ENCODE measurements around the gene GPR107.
A peak's percentile ranks its signal among the peaks of the same experiment; 100 is the strongest.

Gene GPR107

DNA sequence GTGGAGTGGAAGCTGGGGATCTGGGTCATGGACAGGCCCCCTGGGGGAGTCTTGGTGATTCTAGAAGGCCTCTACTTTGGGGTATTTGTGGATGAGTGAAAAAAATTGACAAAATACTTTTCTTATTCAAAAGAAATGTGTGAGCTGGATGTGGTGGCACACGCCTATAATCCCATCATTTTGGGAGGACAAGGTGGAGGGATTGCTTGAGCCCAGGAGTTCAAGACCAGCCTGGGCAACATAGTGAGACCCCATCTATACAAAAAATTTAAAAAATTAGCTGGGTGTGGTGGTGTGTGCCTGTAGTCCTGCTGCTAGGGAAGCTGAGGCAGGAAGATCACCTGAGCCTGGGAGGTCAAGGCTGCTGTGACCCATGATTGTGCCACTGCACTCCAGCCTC, 111.9 kb downstream of the GPR107 start:
- DNase-seq, result no peak

DNA sequence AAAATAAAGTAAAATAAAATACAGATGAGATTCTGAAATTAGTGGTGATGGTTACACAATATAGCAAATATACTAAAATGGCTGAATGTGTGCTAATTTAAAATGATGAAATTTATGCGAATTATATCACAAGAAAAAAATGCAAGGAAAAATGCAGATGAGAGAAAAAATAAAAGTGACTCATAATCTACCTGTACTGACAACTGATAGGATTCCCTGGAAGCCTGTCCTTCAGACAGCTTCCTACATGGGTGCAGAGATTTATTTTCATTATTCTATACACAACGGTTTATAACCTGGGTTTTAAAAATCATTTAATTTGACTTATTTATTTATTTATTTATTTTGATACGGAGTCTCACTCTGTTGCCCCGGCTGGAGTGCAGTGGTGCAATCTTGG, 112.7 kb downstream of the GPR107 start:
- no peak for DNase-seq

DNA sequence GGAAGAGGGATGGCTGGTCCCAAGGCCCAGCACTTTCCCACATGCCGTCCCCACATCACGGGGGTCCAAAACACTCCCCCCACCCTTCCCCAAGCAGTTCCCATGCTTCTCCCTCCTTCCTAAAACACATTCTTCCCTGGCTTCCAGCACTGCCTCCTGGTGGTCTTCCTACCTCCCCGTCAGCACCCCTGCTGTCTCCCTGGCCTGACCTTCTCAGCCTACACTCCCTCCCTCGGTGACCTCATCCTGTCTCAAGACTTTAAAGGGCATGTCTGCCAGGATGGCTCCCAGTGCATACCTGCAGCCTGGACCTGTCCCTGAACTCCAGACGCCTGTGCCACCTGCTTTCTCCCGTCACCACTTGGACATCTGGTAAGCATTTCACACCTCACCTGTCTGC, 114.2 kb downstream of the GPR107 start:
- no peak for DNase-seq

DNA sequence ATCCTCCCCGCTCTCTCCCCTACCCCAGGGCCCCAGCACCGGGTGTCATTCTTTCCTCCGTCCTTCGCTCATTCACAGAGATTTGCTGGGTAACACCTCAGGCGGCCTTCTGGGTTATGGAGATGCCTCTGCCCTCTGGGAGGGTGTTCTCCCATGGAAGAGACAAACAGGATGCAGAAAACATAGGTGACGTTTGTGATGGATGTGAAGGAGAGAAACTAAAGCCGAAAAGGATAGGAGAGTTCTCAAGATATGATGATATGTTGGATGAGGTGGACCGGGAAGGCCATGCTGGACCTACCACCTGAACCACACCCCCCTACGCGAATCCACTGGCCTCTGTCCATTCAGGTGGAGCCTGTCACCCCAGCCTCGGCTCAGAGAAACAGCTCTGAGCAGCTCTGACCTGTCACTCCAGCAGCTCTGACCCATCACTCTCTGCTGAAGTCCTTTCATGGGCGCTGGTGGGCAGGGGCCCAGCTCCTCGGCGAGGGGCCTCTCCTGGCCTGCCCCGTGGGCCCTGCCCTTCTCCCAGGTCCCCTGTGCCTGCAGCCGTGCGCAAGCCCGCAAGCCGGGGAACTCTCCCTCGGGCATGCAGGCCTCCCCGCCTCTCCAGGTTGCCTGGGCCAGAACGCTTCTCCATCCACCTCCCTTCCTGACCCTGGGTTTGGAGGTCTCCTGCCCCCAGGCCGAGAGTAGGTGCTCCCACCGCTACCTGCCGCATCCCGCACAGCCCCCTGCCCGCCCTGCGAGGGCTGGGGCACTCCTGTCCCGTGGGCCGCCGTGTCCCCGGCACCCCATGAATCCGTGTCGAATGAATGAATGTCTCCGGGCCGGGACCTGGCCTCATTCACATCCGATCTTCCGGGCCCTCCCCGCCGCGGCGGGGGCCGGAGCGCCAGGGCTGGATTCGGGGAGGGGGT, 117.8 kb downstream of the GPR107 start:
- DNase-seq, result peak; percentile 64

DNA sequence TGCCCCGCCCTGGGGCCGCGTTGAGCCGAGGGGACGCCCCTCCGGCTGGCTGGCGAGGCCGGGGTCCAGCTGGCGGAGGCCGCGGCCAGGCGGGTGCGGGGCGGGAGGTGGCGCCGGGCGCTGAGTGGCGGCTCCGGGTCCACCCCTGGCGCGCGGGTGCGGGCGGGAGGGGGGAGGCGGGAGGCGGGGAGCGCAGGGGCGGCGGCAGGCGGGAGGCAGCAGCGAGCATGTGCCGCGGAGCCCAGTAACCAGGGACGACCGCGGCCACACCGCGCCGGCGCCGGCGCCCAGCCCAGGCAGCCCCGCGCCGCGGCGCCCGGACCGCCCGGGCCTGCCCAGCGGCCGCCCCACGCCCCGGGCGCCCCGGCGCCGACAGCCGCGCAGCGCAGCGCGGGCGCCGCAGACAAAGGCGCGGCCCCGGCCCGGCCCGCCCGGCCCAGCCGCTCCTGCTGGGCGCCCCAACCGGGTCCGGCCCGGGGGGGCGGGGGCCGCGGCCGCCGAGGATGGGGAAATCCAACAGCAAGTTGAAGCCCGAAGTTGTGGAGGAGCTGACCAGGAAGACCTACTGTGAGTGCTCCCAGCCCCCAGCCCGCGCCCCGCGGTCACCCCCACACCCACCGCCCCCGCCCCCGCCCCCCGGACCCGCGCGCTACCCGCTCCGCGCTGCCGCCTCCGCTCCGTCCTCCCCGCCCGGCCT, 118.6 kb downstream of the GPR107 start, which contains the start of gene NCS1:
NCS1 (plus strand) TSS at position 244 of the 697 bp plus-strand sequence; CDS start at position 504, 260 bp downstream.
- peak; percentile 79 for DNase-seq

DNA sequence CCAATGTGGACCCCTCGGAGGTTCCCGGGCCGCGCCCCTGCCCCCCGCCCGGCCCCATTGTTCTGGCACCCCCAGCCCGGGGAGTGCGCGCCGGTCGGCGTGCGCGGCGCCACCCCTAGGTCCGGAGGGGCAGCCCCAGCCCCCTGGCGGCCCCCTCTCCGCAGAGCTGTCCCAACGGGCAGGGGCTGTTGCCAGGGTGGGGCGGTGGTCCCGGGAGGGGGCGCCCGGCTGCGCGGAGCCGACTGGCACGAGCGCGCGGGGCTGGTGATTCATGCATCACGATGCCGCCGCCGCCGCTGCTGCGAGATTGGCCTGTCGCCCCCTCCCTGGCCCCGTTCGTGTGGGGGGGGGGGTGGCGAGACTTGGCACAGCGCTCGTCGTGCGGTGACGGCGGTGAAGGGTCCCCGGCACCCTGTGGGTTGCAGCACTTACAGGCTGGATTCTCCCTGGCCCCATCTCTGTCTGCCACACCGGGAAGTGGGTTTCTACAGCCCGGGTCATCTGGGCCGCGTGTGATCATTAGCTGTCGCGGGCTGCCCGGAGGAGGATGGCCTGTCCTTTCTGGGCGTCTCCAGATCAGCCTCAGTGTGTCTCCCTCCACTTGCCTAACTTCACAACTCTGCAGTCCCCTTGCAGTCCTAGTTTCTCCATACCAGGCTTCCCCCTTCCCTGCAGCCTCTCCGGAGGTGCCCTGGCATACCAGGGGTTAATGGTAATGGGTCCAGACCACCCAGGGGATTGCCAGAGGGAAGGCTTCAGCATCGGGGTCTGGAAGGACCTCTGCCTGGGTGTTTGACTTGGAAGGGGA, 119.4 kb downstream of the GPR107 start:
- peak; percentile 74 for DNase-seq

DNA sequence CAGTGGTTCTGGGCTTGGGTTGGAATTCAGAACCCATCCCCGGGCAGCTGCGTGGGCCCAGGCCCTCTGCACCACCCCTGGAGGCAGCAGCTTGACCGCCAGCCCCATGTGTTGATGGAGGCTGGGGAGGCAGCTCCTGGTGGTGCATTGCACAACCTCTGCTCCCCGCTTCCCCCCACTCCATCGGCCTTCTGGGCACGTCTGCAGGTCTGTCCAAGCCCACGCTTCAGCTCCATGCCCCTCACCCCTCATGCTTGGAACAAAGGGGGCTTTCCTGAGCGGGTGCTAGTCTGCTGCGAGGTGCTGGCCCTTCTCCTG, 119.9 kb downstream of the GPR107 start:
- no peak for DNase-seq

DNA sequence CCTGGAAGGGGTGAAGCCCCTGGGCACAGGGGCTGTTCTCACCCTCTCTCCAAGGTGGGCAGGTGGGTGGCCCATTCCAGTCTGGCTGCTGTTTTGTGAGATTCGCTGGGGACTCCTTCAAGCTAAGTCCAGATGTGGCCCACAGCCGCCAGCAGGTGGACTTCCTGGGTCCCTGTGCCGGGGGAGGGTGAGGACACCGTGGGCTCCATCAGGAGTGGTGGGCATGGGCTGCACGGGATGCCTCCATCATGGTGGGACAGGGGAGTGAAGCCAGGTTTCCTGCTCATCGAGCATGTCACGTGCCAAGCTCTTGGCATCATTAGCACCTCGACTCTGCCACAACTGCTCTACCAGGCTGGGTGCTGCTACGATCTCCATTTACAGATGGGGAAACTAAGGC, 120.3 kb downstream of the GPR107 start:
- no peak for DNase-seq

DNA sequence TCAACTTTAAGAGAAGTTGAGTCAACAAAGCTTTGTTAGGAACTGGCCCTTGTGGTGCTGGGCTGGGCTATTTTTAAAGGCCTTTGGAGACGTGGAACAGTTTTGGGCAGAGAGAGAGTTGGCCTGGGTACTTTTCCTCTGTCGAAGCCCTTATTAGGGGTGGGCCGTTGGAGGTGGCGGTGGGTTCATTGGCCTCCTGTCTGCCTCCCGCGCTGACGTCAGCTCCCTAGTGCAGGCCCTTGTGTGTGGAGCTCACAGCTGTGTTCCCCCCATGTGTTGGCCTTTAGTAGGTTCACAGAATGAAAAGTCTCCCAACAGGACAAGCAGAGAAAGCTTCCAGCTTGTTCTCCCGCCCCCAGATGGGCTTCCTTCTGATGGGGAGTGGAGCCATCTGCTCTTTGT, 121.2 kb downstream of the GPR107 start:
- DNase-seq, result no peak

DNA sequence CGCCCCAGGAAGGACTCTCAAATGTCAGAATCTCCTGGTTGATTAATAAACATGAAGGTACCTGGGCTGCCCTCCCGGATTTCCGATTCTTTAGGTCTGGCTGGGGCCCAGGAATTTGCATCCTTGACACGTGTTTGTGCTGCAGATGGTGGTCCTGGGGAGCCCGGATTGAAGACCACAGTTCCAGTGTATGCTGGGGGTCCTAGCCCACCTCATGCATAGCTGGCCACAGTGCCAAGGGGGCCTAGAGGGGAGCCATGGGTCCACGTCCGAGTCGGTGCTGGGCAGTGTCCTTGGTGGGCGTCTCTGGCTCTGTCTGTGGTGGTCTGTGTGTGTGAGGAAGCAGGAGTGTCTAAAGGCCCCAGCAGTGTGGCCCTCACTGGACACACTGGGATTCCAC, 121.6 kb downstream of the GPR107 start:
- no peak for DNase-seq

DNA sequence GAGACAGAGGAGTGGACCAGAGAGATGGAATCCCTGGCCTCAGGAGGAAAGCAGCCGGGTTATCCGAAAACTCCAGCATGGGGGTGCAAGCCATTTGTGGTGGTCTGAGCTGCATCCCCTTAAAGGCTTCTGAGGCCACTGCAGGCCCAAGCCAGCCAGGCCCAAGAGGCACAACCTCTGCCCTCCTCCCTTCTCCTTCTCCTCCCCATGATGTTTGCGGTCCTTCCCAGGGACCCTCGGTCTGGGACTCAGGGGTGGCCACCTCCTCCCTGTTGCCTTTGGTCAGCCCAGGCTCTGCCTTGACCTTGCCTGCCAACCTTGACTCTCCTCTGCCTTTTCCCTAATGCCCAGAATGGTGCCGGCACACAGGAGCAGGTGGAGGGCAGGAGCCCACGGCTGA, 123.1 kb downstream of the GPR107 start:
- DNase-seq, result no peak

DNA sequence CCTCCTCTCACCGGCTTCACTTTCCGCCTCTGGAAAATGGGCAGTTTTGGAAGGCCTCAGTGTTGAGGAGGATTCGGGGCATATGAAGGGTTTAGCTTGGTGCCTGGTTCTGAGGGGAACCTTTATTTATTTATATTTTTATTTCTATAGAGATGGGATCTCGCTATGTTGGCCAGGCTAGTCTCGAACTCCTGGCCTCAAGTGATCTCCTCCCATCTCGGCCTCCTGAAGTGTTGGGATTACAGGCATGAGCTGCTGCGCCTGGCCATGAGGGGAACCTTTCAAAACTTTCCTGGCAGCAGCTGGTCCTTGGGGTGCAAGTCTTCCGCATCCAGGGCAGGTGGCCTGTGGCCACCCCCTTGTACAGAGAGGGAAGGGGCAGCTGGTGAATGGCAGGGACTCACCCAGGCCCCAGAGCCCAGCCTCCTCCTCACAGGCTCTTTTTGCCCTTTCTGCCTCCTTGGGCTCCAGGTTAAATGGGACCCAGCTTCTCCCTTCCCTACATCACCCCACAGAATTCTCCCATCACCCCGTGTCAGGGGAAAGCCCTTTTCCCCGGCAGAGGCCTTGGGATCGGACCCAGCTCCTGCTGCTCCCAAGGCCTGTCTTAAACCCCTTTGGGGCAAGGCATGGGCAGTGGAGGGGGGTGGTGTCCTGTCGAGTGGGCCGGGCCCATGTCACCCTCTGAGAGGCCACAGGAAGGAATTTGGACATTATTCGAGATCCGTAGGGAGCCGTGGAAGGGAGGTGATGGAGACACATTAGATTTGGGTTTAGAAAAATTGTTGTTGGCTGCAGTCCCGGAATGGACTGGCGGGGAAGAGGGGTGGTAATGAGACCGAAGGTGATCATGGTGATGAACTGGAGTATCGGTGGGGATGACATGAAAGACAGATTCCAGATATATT, 124.4 kb downstream of the GPR107 start:
- DNase-seq, result no peak

DNA sequence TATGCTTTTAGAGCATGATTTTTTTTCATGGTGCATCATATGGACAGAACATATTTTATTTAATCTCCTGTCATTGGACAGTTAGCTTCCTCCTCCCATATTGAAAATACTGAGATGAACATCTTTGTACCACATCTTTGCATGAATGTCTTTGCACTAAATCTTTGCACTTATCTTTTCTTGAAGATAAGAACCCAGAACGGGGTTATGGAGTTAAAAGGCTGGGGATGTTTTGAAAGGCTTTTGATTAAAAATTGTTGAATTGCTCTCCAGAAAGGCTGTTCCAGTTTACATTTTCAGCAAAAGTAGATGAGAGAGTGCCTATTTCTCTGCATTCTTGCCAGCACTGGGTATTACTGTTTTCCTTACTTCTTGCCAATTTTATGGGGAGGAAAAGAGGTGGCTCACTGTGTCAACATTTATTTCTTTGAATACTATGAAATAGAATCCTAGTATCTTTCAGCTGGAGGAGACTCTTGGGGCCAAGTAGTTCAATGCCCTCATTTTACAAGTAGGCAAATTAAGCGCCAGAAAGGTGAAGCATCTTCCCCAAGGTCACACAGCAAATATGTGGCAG, 125.7 kb downstream of the GPR107 start:
- no peak for DNase-seq

DNA sequence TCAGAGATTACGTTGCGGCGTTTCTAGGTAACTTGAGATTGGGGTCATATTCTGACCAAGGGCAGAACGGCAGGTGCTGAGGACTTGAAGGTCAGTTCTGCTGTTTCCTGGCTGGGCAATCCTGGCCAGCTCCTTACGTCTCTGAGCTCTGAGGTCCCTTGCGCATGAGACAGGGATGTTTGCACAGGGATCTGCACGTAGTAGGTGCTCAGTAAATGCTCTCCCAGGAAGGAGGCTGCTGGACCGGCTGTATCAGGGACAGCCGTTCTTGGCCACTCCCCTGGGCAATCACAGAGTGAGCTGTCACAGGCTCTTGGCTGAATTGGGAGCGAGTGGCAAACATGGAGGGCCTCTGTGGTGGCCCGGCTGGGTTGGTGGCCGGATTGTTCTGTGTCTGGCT, 126.8 kb downstream of the GPR107 start:
- DNase-seq, result no peak

DNA sequence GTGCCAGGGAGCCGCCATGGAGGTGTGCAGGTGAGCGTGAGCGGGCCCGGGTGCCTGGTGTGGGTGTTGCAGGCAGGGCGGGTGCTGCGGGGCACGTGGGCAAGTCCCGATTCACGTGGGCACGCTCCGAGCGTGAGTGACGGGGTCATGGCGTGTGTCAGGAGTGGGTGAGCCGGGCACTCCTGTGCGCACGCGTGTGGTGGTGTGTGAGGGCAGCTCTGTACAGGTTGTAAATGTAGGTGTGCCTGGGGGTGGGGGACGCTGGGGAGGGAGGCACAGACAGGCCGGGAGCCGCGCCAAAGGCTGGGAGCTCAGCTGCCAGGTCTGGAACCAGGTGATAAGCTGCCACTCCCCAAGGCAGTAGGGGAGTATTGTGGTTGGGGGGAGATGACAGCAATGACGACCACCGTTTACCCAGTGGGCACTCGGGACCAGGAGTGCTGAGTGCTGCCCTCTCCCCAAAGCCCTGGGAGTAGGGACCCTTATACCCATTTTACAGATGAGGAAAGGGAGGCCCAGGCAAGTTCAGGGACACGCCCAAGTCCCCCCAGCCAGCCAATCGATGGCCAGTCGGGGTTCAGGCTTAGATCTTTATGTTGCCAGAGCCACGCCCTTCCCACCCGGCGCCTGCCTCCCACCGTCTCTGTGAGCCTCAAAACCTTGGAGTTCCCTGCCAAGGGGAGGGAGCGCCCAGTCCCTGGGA, 128.1 kb downstream of the GPR107 start:
- no peak for DNase-seq

DNA sequence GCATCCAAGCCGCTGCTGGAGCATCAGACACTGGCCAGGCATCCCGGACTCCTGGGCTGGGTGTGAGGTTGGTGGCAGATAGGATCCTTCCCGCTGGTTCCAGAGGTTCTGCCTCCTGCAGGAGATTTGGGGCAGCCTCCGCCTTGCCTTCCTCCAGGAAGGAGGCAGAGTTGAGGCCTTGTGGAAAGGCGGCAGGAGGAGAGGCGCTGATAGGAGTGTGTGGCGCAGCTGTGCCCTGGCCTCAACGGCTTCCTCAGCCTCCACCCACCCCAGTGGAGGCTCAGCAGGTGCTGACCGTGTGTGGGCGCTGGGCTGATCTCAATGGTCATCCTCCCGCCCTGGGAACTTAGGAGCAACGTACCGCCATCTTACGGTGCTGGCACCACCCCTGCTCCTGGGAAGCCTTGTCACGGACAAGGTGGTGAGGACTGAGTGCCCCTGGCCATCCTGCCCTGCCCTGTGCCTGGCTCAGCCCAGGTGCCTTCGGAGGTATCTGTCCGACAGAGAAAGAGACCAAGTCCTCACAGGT, 128.7 kb downstream of the GPR107 start:
- no peak for DNase-seq

DNA sequence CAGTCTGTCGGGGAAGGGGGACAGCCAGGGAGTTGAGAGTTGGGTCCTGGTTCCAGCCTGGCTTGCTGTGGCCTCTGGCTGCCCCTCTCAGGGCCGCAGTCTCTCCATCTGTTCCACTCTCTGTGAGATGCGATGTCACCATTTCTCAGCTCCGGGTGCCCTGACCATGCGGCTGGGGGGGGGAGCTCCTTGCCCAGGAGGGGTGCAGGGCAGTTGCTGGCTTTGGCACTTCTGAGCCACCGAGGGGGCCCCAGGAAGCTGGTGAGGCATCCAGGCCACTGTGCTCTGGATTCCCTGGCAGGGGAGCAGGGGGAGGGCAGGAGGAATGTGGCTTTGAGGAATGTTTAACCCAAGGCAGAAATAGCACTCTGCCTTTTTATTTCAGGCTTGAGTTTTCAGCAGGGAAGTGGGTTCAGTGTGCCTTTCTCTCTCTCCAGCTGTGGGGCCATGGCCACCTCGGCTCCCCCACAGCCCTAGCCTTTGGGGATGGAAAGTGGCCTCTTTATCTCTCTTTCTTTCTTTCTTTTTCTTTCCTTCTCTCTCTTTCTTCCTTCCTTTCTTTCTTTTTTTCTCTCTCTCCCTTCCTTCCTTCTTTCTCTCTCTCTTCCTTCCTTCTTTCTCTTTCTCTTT, 129.5 kb downstream of the GPR107 start:
- DNase-seq, result no peak

DNA sequence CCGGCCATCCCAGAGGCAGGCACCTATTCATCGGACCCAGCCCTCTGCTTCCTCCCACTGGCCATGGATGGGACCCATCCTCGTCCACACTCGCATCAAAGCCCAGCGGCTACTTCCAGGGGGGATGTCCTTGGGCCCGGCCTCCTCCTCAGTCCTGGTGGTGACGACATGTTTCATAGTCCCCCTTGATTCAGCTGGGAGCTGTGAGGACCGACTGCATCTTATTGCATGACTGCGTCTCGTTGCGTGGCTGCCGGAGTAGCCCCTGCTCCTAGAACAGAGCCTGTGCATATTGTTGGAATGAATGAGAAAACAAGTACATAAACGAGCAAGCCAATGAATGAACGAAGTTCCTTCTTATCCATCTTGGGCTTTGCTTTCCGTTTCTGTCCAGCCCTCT, 131.3 kb downstream of the GPR107 start:
- no peak for DNase-seq

DNA sequence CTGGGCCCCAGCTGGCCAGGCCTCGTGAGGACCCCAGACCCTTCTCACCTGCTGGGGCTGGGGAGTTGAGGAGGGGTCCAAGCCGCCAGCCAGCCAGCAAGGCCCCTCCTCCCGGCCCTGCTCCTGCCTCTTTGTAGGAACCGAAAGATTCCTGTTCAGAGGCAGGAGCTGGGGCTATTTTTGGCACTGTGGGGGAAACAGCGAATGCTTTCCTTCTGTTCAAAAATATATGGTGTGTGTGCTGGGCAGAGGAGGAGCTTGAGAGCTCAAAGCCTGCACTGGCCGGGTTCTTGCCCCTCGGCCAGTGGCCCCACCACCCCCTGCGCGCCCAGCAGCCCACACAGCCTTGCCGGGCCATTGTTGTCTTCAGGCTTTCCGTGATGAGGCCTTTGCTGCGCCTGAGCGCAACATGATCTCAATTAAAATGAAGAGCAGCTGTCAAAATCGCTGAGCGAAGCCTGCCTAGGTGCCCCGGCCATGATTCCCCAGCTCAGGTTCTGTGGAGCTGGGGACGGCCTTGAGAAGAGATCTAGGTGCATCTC, 131.9 kb downstream of the GPR107 start:
- no peak for DNase-seq

DNA sequence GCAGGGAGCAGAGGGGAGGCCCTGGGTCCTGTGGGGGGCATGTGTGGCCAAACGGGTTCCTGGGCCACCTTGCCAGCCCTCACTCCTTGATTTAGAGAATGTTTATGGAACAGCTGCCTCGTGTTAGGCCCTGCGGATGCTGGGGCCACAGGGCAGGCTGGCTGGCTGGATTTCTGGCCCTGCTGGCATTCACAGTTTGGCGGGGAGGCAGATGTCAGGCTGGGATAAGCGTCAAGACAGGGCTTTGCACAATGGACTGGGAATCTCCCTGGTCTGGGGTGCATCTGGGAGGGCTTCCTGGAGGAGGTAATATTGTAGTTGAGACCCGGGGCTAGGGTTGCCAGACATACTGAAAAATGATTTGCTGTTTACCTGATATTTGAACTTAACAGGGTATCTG, 132.3 kb downstream of the GPR107 start:
- no peak for DNase-seq

All from activated CD8-positive, alpha-beta memory T cell treated with anti-CD3 and anti-CD28 coated beads for 24 hours (primary cell).